Fibroblast of villous mesenchyme (primary cell): ENCODE measurements around the gene NSMCE1. TPM values are rescaled to one million over a fixed set of nuclear protein-coding genes. Genes with fewer than 3 reads are reported as not detected.
A peak's percentile ranks its signal among the peaks of the same experiment; 100 is the strongest.
"Not testable (repeated sequence)": the region's sequence is repeated elsewhere in the genome, so short reads cannot be mapped to it uniquely, and the experiment has no call there.

Experiments used
- DNase-seq: peaks from one replicate; pipeline ENCODE4 v3.0.0-alpha.2; 2010; ENCODE audit warnings: low read depth
- H3K4me3 ChIP-seq: 2 replicates; pipeline ENCODE4 v1.5.1; 2011; ENCODE audit warnings: low read depth, mild to moderate bottlenecking, low read length
- CTCF ChIP-seq: IDR thresholded peaks from 2 replicates; pipeline ENCODE4 v1.5.1; 2012; ENCODE audit warnings: low read depth, mild to moderate bottlenecking, low read length; ENCODE audit not compliant: insufficient read depth
- total RNA-seq: library from RNA; depleted of rRNA; stranded (reverse); fragments of >200 nt; gene quantifications from 2 replicates; pipeline ENCODE4 v1.2.3, GENCODE V29; 2012

Gene NSMCE1
- total RNA-seq, 1 donor, result 69.1 TPM

- TF ChIP-seq CTCF, result no peak
- no peak for DNase-seq
- H3K4me3 ChIP-seq, result peak overlapping the region; percentile 84
Observed at GRCh38 chr16:27269300-27270150, 953 bp upstream of the NSMCE1 start.

- no peak for TF ChIP-seq CTCF
- DNase-seq, result no peak
- H3K4me3 ChIP-seq, result no peak overlapping the region
Observed at GRCh38 chr16:27267037-27267677, 1.4 kb downstream of the NSMCE1 start.

GRCh38 chr16:27265982-27266381 is 2.6 kb downstream of the NSMCE1 start:
- no peak overlapping the region for H3K4me3 ChIP-seq
- no peak for DNase-seq
- no peak for TF ChIP-seq CTCF

- peak; percentile 89 for DNase-seq
- no peak for TF ChIP-seq CTCF
- H3K4me3 ChIP-seq, result no peak overlapping the region
Observed at GRCh38 chr16:27264151-27264550, 4.4 kb downstream of the NSMCE1 start.

- not testable (repeated sequence) for DNase-seq, H3K4me3 ChIP-seq
Observed at GRCh38 chr16:27262904-27263423, 5.6 kb downstream of the NSMCE1 start.

GRCh38 chr16:27259710-27260109 is 8.9 kb downstream of the NSMCE1 start:
- no peak for TF ChIP-seq CTCF
- no peak for DNase-seq
- H3K4me3 ChIP-seq, result no peak overlapping the region

GRCh38 chr16:27258241-27258734 is 10.3 kb downstream of the NSMCE1 start:
- no peak for TF ChIP-seq CTCF
- peak; percentile 84 for DNase-seq

More at GRCh38 chr16:27258241-27258734, 10.3 kb downstream of the NSMCE1 start:
- no peak overlapping the region for H3K4me3 ChIP-seq
